ENCODE results near the gene EFEMP2.
A peak's percentile ranks its signal among the peaks of the same experiment; 100 is the strongest.

Gene EFEMP2

DNA sequence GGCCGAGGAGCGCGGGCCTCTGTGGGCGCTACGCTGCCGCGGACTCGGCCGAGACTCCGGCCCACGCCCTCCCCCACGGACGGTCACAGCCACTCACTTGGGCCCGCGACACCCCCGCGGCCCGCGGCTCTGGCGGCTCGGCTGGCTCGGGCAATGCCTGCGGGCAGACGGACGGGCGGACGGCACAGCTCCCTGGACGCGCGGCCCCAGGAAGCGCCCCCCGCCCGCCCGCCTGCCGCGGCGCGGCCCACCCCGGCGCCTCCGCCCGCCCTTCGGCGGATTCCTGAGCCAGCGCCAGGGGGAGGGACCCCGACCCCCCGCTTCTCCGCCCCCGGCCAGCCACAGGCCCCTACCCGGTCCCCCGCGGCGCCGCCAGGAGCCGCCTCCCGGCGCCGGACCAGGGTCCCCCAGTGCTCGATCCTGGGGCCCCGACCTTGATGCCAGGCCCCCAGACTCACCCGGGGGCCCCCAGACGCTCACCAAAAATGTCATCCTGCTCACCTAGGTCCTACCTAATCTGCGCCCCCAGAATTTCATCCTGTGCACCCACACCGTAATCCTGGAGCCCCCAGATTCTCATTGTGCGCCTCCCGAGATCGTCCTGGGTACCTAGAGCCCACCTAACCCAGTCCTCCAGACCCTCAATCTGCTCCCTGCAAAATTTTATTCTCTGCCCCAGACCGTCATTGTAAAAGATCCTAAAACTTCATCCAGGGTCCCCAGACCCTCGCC is at the start of gene EFEMP2:
Gene EFEMP2, minus strand, starts transcription at position 215 of the 732 bp plus-strand sequence. CDS start 446 bp downstream, outside the sequence.
- DNase-seq (ENCODE audit: low spot score): no peak

DNA sequence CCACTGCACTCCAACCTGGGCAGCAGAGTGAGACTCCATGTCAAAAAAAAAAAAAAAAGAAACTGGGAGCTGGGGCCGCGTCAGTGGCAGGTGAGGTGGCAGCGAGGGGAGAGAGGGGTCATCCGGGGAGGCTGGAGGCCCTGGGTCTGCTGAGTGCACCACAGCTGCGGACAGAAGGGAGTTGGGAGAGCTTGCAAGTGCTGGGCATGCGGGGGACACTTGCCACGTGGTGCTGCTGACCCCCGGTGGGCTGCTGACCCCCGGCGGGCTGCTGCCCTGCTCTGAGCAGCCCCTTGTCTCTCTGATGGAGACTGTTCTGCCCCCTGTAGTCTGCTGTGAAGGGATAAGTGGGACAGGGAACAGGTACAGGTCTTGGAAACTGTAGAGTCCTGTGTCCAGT is 49.3 kb upstream of the EFEMP2 start:
- DNase-seq (ENCODE audit: low spot score): no peak

DNA sequence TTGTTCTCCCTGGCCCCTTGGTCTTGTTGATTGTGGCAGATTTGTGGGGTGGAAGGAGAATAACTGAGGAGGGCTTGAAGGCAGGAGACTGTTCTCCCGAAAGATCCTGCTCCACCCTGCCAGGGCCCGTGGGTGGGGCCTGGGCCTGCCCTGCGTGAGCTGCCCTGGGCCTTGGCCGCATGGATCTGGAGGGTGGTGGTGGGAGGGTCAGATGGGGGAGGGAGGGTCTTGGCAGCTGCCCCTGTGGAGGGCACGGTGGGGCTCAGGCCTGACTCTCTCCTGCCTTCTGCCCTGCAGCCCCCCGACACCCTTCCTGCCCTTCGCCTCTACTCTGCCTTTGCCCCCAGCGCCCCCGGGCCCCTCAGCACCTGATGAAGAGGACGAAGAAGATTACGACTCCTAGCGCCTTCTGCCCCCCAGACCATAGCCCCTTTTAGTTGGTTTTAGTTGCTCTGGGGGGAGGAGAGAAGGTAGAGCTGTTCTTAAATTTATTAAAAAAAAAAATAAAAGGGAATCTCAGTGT is 48.5 kb upstream of the EFEMP2 start:
- DNase-seq (ENCODE audit: low spot score): no peak

DNA sequence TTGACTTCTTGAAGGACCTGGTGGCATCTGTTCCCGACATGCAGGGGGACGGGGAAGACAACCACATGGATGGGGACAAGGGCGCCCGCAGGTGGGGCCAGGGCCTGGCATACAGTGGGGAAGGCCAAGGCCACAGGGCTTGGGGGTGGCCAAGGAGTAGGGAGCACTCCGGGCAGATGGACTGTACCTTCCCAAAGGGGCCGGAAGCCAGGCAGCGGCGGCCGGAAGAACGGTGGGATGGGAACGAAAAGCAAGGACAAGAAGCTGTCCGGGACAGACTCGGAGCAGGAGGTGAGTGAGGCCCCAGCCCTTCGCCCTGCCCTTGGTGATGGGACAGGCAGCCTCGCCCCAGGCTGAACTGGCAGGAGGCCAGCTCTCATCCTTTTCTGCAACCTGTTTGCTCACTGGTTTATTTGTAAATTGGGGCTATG is 47.8 kb upstream of the EFEMP2 start:
- DNase-seq (ENCODE audit: low spot score): no peak

DNA sequence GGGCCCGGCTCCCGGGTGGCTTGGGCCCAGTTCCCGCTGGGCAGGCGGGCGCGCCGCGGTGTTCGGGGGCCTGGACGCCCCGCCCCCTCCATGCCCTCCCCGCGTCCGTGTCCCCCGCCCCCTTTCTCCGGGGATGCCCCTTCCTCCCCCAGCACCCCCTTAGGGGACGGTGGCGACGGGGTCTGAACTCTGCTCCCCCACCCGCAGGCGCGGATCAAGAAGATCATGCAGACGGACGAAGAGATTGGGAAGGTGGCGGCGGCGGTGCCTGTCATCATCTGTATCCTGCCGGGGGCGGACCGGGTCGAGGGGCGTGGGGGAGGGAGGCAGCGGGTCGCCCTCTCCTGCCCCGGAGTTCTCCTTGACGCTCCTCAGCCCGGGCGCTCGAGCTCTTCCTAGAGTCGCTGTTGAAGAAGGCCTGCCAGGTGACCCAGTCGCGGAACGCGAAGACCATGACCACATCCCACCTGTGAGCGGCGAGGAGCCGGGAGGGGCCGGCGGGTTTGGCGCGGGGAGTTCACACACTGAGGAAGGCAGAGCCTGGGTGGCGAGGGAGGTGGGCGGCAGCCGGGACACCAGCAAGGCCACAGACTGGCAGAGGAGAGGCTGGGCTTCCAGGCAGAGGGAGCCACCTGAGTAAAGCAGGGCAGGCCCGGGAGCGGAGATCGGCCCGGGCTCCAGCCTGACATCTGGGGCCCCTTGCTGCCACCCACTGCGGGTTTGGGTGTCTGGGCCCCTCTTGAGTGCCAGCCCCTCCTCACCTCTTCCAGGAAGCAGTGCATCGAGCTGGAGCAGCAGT is 47.2 kb upstream of the EFEMP2 start:
- peak; percentile 34 for DNase-seq (ENCODE audit: low spot score)

DNA sequence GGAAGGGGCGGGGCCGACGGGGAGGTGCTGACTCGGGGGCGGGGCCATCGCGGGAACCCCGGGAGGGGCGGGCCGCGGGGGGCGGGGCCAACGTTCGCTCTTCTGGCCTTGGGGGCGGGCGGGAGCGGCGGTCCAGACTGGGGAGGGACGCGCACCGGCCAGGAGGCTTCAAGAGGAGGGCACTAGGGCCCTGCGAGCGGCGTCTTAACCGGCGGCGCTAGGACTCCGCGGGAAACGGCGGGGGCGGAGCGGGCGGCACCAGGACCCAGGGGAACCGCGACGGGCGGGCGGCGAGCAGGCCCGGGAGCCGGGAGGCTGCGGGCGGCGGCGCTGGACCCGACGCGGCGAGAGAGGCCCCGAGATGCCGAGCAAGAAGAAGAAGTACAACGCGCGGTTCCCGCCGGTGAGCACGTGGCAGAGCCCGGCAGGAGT is 46.6 kb upstream of the EFEMP2 start, which contains the start of gene DRAP1:
Gene DRAP1, plus strand, starts transcription at position 286 of the 432 bp plus-strand sequence. Its CDS starts 76 bp downstream, at position 362.
- DNase-seq (ENCODE audit: low spot score): peak; percentile 99

DNA sequence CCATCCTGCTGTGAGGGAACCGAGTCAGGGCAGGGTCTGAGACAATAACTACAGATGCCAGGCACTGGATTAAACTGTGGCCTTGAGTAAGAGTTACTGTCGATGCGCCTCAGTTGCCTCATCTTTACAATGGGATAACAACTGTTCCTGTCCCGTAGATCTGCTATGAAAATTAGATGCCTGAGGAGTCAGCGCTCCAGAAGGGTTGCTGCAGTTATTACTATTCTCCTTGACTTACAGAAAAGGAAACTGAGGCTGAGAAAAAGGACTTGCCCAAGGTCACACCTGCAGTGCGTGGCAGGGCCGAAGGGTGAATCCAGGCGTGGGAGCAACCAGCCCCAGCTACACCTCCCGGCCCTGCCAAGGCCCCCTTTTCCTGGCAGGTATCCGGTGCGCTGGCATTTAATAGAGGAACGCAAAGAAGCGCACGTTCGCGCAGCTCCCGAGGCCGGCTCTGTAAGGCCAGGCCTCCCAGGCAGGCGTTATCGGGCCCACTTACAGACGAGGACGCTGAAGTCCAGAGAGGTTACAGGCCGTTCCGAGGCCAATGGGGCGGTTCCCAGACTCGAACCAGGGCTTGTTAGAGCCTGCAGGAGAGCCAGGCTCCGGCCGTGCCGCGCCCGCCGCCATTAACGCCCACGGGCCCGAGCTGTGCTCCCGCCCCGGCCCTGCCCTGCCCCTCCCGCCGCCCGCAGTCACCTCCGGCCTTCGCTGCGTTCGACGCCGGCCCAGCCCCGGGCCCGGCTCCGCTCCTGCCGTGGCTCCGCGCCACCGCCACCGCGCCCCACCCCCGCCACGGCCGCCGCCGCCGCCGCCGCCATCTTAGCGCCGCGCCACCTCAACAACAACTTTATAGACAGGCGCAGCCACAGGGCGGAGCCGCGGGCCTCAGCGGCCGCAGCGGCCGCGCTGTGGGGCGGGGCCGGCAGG is 45.9 kb upstream of the EFEMP2 start, which contains the start of gene C11orf68:
Gene C11orf68, minus strand, starts transcription at position 852 of the 930 bp plus-strand sequence. Its CDS starts 31 bp downstream, at position 821.
- DNase-seq (ENCODE audit: low spot score): peak; percentile 47

DNA sequence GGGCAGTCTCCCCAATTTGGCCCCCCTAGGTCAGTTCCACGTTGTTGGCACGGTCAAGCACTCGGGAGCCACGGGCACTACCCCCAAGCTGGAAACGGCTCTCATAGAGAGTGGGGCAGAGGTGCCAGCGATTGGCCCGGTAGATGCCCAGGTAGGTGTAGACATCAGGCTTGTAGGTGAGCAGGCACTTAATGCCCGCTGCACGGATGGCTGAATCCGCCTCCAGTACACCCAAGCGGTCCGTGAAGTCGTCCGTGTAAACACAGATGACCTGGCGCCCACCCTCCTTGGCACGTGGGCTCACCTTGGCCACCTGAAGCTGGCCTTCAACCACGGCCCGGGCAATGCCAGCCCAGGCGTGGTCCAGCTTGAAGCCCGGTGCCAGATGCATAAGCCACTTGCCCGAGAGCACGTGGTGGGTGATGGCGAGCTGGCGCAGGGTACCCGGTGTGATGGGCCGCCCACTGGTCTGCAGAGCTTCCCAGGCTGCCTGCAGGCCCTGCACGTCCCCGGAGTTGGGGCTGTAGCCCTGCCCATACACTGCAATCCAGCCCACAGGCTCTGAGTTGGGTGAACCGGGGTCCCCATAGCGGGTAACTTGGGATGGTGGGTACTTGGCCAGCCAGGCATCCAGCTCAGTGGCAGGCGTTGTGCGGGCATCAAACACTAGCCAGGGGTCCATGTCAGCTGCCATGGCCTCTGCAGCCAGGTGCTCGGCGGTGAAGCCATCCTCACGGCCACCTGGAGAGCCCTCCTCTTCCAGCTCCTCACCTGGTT is 45.0 kb upstream of the EFEMP2 start:
- peak; percentile 51 for DNase-seq (ENCODE audit: low spot score)

DNA sequence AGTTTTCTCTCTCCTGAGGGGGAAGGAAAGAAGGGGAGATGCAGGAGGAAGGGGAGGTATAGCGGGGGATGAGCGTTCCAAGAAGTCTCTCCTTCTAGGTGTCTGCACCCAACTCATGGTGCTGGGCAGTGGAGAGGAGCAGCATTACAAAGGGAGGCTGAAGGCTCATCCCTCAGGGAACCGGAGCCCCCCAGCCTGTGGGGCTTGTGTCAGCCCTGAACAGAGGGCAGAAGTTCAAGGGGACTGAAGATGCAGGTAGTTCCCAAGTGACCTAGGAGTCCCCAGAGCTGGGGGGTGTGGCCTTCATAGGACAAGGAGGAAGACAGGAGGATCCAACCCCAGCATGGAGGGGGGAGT is 44.5 kb upstream of the EFEMP2 start:
- no peak for DNase-seq (ENCODE audit: low spot score)

DNA sequence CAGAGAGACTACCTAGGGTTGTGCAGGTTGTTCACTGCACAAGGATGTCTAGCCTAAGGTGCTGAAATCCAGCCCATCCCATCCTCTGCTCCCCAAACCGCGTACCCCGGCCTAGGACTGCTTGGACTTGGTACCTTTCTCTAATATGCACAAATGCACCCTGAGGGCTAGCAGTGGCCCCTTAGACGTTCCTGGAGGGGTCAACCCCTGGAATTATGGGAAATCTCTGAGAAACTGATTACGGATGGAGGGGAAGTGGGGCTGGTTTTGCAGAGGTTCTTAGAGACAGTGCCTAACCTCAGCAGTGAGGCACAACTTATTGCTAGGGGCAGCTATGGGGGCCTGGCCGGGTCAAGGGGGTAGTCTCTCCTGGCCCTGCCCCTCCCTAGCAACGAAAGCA is 43.8 kb upstream of the EFEMP2 start:
- no peak for DNase-seq (ENCODE audit: low spot score)

DNA sequence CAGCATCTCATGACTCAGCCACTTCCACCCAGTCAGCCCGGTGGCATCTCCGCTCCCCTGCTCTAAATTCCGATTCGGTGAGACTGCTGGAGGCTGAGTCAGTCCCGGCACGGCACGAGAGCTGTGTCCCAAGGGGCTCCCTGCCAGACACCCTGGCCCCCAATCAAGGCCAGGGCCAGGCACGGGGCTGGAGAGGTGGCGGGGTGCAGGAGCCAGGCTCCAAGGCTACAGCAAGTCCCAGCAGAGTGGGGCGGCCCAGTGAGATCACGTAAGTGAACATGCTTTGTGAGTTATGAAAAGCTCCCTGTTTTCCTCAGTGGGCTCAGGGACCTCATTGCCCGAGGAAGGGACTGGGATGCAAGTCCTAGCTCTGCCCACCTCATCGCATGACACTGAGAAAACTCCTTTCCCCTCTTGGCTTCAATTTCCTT is 43.2 kb upstream of the EFEMP2 start:
- DNase-seq (ENCODE audit: low spot score): peak; percentile 97

DNA sequence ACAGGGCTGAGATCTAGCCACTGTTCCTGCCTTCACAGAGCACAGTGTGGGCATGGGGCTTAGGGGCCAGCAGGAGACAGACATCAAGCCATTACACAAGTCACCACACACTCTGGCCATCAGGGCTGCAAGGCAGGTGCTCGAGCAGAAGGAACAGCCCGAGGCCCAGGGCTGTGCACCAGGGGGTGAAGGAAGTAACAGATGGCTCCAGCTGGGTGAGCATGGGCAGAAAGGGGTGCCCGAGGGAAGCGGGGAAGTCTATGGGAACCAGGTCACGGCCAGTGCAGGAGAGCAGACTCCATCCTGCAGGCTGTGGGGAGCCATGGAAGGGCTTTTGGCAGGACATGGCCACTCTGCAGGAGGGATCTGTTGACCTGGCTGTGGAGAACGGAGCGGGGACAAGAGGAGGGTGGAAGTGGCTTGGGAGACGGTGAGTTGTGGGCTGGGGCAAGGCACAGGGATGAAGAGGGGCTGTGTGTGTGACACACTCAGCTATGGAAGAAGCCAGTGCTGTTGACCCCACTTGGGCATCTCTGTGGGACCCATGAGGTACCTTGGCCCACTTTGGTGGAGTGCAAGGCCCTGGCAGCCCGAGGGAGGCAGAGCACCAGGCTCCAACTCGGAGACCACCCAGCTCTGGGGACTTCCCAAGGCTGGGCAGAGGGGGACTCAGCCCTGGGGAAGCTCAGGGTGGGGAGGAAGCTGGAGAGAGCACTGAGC is 42.7 kb upstream of the EFEMP2 start:
- peak; percentile 57 for DNase-seq (ENCODE audit: low spot score)

DNA sequence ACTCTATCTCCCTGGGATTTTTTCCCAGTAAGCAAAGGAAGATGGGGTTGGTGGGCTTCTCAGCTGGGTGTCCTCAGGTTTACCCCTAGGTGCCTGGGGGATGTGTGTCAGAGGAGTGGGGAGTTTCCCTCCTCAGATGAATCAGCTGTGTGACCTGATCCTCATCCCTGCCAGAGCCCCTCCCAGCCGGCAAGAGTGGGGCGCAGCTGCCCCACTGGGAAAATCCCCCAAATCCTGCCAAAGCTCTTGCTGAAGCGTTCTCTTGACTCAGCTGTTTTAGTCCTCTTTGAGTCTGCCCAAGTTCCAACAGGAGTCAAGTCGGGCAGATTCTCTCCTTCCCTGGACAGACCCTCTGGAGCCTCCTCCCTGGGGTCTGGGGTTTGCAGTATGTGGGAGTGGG is 40.2 kb upstream of the EFEMP2 start:
- DNase-seq (ENCODE audit: low spot score): peak; percentile 86

DNA sequence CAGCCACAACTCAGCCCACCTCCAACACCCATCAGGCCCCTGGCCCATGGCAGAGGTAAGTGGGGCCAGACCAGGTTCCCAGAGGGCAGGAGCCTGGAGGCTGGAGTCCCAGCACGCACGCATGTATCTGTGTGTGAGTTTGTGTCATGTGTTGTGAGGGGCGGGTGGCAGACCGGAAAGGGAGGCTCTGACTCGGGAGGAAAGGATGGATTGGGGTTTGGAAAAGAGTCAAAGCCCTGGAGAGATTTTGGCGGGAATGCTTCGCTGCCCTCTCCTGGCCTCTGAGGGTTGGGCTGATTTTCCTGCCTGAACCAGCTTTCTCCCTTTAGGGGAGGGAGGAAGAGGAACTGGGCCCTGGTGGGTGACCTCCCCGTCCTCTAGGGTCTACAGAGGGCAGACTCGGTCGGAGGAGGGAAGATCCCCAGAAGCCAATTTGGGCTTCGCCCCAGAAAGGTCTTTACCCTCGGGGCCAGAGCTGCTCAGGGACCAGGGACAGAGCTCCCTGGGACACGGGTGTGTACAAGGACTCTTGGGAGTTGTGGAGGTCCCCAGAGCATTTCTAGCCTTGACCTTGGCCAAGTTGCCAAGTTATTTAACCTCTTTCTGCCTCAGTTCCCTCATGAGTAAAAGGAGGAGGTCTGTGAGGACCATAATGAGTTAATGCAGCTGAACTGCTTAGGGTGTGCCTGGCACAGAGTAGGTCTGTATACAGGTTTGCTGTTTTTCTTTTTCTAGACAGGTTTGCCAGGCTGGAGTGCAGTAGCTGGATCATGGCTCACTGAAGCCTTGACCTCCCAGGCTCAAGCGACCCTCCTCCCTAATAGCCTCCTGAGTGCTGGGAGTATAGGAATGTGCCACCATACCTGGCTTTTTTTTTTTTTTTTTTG is 39.3 kb upstream of the EFEMP2 start:
- DNase-seq (ENCODE audit: low spot score): peak; percentile 89

DNA sequence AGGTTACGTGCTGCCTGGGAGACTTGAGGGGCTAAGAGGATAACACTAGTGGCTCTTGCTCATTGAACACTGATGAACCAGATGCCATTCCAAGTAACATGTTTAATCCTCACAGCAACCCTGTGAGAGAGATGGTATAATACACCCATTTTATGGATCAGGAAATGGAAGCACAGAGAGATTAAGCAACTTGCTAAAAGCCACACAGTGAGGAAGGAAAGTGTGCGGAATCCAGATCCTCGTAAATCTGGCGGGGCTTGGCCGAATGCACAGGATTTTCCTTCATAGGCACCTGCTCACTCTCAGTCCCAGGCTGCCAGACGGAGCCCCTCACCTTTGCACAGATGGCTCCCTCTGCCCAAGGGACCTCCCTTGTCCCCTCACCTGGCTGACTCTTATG is 35.3 kb upstream of the EFEMP2 start:
- no peak for DNase-seq (ENCODE audit: low spot score)

DNA sequence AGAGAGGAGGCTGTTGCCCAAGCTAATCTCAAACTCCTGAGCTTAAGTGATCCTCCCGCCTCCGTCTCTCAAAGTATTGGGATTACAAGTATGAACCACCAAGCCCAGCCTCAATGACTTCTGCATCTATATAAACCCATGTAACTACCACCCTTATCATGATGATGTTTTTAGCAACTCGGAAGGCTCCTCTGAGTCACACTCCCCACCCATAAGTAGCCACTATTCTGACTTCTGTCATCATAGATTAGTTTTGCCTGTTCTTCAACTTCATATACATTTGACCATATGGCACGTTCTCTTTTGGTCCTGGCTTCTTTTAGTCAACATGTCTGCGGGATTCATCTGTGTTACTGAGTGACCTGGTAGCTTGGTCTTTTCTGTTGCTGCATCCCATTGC is 34.0 kb upstream of the EFEMP2 start:
- DNase-seq (ENCODE audit: low spot score): no peak

DNA sequence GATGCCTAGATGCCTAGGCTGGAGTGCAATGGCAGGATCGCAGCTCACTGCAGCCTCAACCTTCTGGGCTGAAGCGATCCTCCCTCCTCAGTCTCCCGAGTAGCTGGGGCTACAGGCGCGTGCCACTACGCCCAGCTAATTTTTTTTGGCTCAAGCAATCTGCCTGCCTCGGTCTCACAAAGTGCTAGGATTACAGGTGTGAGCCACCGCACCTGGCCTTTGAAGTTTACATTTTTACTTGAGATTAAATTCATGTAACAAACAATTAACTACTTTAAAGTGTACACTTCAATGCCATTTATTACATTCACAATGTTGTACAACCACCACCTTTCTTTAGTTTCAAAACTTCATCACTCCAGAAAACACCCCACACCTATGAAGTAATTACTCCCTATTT is 31.1 kb upstream of the EFEMP2 start:
- no peak for DNase-seq (ENCODE audit: low spot score)

DNA sequence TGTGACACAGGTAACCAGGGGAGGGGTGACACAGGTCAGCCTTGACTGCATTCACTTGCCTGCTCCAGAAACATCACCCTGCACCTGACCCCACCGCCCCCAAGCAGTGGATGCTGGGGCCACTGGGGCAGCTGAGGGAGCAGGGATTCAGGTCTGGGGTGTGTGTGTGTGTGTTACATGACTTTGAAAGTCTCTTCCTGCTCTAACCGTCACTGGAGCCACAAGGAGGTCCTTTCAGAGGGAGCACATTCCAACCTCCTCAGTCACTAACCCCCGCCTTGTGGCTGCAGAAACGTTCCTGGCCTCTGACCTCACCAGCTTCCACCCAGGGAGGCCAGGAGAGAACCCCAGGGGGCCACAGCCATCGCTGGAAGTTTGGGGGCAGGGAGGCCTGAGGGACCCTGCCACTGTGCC is 30.5 kb upstream of the EFEMP2 start:
- DNase-seq (ENCODE audit: low spot score): peak; percentile 97

DNA sequence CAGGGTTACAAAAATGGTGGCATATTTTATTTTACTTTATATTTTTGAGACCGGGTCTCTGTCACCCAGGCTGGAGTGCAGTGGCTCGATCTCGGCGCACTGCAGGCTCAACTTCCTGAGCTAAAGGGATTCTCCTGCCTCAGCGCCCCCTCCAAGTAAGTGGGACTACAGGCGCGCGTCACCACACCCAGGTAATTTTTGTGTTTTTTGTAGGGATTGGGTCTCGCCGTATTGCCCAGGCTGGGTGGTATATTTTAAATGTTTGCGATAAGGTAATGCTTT is 28.2 kb upstream of the EFEMP2 start:
- no peak for DNase-seq (ENCODE audit: low spot score)
